Activated gamma-delta T cell treated with Interleukin-2 at 50 U/mL for 16 hours (primary cell): Measurements from ENCODE around the gene FAAH.
"Not testable (repeated sequence)": the region's sequence is repeated elsewhere in the genome, so short reads cannot be mapped to it uniquely, and the experiment has no call there.

ENCODE experiments used
- DNase-seq: peaks from one replicate; pipeline ENCODE4 v3.0.0-alpha.2; 2020

The FAAH gene

DNA sequence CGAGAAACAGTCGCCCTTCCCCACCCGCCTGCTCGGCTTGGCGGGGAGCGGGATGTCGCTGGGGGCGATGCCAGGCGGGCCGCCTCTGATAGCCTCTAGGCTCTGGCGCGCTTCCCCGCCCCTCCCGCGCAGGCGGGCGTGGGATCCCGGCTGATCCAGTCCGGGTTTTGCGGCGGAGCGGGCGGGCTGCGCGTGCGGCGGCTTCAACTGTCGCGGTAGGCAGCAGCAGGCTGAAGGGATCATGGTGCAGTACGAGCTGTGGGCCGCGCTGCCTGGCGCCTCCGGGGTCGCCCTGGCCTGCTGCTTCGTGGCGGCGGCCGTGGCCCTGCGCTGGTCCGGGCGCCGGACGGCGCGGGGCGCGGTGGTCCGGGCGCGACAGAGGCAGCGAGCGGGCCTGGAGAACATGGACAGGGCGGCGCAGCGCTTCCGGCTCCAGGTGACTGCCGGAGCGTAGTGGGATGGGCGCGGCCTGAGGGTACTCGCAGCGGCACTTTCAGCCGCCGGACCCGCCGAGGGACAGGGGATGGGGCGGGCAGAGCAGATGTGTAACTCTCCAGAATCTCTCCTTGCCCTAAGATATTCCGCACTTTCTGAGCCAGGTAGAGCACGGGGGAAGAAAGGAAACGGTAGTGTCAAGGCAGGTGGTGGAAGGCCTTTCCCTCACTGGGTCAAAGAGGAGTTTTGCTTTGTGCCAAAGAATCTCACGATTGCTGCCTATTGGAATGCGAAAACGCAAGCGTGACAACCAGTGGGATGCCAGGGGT is at the start of gene FAAH:
Gene FAAH (plus strand): TSS at position 210 of the 764 bp plus-strand sequence. CDS start 32 bp downstream, at position 242.
- peak; percentile 30 for DNase-seq

DNA sequence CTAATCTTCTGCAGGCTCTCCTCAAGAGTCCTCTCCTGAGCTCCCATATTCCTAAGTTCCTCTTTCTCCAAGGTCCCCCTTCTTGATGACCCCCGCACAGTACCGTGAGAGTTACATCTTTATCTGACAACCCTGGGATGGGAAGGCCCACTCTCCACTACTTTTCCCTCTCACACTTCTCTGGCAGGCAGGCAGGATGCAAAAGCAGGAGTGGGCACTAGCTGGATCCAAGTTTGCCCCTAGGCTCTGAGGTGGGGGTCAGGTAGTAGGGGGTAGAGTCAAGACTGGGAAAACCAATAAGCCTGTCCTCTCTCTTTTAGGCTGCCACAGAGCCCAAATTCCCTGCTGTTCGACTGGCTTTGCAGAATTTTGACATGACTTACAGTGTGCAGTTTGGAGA is 49.6 kb upstream of the FAAH start:
- DNase-seq, result no peak

DNA sequence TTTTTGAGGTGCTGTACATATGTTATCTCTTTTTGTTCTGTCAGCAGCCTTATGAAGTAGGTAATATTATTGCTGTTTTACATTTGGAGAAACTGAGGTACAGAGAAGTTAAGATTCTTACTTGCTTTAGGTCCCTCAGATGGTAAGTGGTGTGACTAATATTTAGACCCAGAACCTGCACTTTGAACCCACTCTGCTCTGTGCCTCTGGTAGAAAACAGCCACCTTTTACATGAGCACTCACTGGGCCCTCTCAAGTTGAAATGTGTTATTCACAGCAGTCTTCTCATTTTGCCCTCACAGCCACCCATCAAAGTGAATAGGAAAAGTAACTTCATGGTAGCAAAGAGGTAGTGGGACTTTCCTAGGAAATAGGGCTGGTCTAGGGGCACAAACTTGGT is 48.8 kb upstream of the FAAH start:
- DNase-seq, result no peak

GRCh38 chr1:46352363-46352762 is 41.8 kb upstream of the FAAH start:
- DNase-seq, result no peak

GRCh38 chr1:46355920-46356319 is 38.2 kb upstream of the FAAH start:
- DNase-seq, result not testable (repeated sequence)

DNA sequence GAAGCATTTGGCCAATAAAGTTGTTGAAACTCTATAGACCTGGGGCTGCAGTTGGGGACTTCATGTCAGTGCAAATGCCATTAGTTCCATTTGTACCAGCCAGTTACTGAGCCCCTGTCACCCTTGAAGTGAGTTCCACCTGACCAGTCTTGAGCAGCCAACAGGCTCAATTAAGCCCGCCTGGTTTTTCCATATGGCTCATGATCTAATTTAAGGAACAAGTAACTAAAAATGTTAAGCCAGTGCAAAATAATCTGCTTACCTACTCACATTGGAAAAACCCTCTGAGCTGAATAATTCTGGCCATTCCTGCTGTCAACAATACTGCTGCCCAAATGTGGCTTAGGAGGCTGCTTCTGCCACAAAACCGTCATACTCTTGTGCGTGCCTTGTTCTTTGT is 32.0 kb upstream of the FAAH start:
- no peak for DNase-seq

- no peak for DNase-seq
Observed at GRCh38 chr1:46363121-46363520, 31.0 kb upstream of the FAAH start.

DNA sequence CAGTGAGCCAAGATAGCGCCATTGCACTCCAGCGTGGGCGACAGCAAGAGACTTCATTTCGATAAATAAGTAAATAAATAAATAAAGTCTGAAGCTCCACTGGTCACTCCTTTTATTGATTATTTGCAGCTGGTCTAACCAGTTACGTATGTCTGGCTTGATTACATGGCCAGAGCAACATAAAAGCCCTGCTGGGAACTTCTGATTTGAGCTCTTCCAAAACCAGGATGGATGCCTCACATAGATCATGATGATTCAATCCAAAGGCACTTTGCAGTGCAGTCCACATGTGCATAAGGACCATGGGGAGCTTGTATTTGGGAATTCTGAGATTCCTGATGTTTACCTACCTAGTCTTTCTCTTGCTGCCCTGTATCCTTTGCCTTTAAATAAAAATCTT is 29.5 kb upstream of the FAAH start:
- no peak for DNase-seq

GRCh38 chr1:46365796-46366195 is 28.3 kb upstream of the FAAH start:
- not testable (repeated sequence) for DNase-seq

DNA sequence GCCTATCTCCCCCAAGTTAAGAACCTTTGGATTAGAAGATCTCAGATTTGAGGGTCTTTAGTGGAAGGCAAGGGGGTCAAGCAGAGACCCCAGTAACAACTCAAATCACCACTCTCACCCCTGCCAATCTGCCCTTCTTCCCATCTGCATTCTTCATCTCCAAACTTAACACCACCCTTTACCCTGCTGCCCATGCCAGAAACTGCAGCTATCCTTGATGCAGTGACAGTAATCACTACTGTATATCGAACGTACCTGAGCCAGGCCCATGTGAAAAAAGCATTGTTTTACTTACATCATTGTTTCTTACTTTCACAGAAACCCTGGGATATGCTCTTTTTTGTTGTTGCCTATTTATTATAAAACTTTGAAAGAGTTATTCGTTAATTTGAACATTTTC is 27.0 kb upstream of the FAAH start:
- no peak for DNase-seq

DNA sequence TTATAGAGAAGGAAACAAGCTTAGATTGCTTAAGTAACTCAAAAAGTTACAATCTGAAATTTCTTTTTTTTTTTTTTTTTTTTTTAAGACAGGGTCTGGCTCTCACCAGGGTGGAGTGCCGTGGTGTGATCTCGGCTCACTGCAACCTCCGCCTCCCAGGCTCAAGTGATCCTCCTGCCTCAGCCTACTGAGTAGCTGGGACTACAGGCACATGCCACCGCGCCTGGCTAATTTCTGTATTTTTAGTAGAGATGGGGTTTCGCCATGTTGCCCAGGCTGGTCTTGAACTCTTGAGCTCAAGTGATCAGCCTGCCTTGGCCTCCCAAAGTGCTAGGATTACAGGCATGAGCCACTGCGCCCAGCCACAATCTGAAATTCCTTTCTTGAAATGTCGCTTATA is 26.4 kb upstream of the FAAH start:
- DNase-seq, result not testable (repeated sequence)

DNA sequence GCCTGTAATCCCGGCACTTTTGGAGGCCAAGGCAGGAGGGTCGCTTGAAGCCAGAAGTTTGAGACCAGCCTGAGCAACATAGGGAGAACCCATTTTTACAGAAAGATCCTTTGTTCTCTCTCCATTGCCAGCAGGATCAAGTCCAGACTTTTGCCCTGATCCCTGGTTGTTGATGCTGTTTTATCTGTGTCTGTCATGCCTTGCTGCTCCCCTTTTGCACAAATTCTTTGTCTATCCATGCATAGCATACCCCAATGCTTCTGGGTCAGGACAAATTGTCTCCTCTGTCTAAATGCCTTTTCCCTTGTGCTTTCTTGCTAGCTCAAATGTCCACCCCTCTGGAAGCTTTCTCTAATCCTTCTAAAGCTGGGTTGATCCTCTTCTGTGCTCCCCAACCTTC is 25.3 kb upstream of the FAAH start:
- DNase-seq, result no peak

DNA sequence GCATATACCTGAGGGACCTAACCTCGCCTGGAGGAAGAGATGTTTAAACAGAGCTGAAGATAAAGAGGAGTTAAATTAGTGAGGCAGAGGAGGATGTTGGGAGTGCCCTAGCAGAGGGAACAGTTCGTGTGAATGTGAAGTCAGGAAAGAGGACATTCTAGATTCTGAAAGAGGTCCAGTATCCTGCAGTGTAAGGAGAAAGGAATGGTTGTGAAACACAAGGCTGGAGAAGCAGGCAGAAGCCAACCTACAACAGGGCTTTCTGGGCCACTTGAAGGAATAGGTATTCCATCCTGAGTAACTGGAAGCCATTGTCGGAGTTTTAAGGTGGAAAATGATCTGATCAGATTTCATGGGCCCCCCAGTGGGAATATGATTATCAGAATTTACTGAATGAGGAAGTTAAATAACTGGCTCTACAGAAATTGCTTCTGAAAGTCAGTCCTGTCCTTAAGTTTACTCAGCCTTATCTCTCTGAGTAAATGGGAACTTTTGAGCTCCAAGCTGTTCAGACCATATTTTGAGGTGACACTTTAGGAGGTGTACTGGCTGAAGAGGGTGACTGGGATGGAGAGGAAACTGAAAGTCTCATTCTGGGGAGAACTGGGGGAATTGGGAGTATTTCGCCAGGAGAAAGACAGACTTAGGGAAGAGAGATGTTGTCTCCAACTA is 24.4 kb upstream of the FAAH start:
- no peak for DNase-seq

DNA sequence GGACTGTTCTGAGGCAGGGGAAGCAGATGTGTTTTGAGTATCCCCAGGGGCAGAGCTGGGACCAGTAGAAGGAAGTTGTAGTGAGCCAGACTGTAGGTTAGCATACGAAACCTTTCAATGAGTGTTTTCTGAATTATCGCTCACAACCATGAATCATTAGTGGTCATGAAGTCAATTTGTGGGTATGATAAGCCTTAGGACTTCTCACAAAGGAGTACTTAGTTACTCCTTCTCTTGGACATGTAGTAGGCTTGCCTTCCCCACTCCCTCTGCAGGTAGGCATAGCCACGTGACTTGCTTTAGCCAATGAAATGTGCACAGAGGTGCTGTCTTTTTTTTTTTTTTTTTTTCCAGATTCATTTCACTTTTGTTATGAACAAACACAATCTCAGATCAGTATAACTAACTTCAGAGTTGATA is 23.9 kb upstream of the FAAH start:
- DNase-seq, result no peak

DNA sequence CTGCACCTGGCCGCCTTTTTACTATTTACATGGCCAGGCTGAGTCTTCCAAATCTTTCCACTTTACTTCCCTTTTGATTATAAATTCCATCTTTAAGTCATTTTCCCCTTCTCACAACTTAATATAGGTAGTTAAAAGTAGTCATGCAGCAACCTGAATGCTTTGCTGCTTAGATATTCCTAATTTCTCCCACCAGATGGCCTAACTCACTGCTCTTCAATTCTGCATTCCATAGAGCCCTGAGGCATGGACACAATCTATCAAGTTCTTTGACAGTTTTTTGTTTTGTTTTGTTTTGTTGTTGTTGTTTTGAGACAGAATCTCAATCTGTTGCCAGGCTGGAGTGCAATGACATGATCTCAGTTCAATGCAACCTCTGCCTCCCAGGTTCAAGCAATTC is 21.7 kb upstream of the FAAH start:
- DNase-seq, result no peak

DNA sequence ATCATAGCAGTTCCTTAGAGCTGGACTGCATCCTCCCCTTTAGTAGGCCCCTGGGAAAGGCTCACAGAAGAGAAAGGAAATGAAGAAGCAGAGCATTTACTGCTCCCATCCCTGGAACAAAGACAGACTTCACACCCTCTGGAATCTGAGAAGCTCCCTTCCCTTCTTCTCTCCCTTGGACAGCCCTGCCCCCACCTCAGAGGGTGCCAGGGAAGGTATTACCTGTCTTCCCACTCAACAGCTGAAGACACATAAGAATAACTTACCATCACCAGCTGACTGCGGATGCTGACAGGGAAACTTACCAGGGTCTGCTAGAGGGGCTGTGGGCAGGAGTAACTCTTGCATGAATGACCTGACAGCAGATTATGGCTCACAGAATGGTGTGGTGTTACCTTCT is 14.1 kb upstream of the FAAH start:
- no peak for DNase-seq

GRCh38 chr1:46380508-46380907 is 13.6 kb upstream of the FAAH start:
- DNase-seq, result no peak

GRCh38 chr1:46393510-46393909 is 607 bp upstream of the FAAH start:
- no peak for DNase-seq

- DNase-seq, result no peak
Observed at GRCh38 chr1:46394872-46395465, 852 bp downstream of the FAAH start.

GRCh38 chr1:46396441-46397398 is 2.6 kb downstream of the FAAH start:
- no peak for DNase-seq

DNA sequence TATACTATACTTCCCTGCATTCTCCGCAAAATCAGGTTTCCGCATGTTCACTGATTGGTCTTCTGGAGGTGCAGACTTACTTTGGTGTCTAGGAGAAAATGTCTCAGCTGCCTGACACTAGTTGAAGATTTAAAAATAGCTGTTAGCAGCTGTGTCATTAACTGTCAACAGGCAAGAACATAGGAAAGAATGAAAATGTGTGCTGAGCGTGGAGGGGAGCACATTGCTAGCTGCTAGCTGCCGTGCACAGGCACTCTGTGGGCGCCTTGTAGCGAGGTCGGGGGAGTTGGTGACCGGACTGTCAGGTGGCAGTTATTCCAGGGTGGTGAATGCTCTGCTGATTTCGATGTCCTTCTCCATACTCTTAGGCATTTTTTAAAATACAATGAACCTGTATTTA is 5.2 kb downstream of the FAAH start:
- DNase-seq, result no peak

GRCh38 chr1:46400421-46400820 is 6.3 kb downstream of the FAAH start:
- DNase-seq, result no peak
